Measurements from ENCODE around the gene FPR2.

FPR2 gene

DNA sequence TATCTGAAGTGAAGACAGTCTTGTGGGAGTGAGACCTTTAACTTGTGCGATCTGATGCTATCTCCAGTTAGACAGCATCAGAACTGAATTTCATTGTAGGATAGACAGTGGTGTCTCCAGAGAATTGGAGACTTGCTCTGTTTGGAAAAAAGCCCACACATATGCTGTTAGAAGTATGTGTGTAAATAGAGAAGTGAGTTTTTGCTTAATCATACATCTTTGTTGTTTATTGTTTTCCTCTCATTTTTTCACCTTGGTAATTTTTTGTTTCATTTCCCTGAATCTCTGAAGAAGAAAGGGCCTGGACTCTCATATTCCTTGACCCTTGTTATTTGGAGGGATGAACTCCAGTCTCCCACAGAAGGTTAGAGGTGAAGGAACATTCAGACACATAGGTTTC lies 55.7 kb downstream of the FPR2 start:
- H3K4me3 ChIP-seq (ENCODE audit: low read depth, low read length) = no peak overlapping the region
- no peak overlapping the region for H3K27ac ChIP-seq (ENCODE audit: extremely low read depth, low read depth, low read length)
- ChIA-PET CTCF (interaction anchor here (1.1 to 1.4 kb wide), 2 partner anchors 39 to 344 kb away, joined by 3 to 4 read pairs; no protein-coding TSS in a partner anchor), POLR2A (no interaction called here)
- H3K36me3 ChIP-seq (ENCODE audit: control insufficient read depth in 2 of 2, insufficient read depth in 1 of 2, low read length in 2 of 2) = no peaks in the 10 kb centered on the region
- no peaks in the 10 kb centered on the region for H3K9me3 ChIP-seq (ENCODE audit: control insufficient read depth, insufficient read depth, low read depth, low read length)
- TF ChIP-seq, protein P1, sequence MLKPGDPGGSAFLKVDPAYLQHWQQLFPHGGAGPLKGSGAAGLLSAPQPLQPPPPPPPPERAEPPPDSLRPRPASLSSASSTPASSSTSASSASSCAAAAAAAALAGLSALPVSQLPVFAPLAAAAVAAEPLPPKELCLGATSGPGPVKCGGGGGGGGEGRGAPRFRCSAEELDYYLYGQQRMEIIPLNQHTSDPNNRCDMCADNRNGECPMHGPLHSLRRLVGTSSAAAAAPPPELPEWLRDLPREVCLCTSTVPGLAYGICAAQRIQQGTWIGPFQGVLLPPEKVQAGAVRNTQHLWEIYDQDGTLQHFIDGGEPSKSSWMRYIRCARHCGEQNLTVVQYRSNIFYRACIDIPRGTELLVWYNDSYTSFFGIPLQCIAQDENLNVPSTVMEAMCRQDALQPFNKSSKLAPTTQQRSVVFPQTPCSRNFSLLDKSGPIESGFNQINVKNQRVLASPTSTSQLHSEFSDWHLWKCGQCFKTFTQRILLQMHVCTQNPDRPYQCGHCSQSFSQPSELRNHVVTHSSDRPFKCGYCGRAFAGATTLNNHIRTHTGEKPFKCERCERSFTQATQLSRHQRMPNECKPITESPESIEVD (tag by site-specific recombination; IDR thresholded peaks at IDR 0.05) = no peak
- TF ChIP-seq SP7 (tag by site-specific recombination; IDR thresholded peaks at IDR 0.05) (no peak), ZNF624 (tag by site-specific recombination; IDR thresholded peaks at IDR 0.05) (no peak), ZNF221 (tag by site-specific recombination; IDR thresholded peaks at IDR 0.05; ENCODE audit: borderline replicate concordance) (no peak), ZNF121 (tag by site-specific recombination; IDR thresholded peaks at IDR 0.05) (no peak), ZFP41 (tag by site-specific recombination; IDR thresholded peaks at IDR 0.05; ENCODE audit: borderline replicate concordance) (no peak), ZNF366 (tag by site-specific recombination; conservative IDR thresholded peaks at IDR 0.05) (no peak), GFI1B (tag by site-specific recombination; IDR thresholded peaks at IDR 0.05) (no peak), ZBTB7A (tag by site-specific recombination; IDR thresholded peaks at IDR 0.05; ENCODE audit: low read depth) (no peak), ZNF501 (tag by site-specific recombination; IDR thresholded peaks at IDR 0.05) (no peak), ZNF433 (tag by site-specific recombination; IDR thresholded peaks at IDR 0.05; ENCODE audit: low read depth) (no peak), ZBTB8A (tag by site-specific recombination; IDR thresholded peaks at IDR 0.05) (no peak), SP2 (tag by site-specific recombination; IDR thresholded peaks at IDR 0.05) (no peak), ZIC2 (tag by site-specific recombination; IDR thresholded peaks at IDR 0.05) (no peak), ZNF416 (tag by site-specific recombination; IDR thresholded peaks at IDR 0.05) (no peak), ZNF558 (tag by site-specific recombination; IDR thresholded peaks at IDR 0.05) (no peak), PBX3 (CRISPR knock-in tag; IDR thresholded peaks at IDR 0.05) (no peak), ZBTB26 (tag by site-specific recombination; optimal IDR thresholded peaks at IDR 0.05) (no peak), ZNF114 (tag by site-specific recombination; IDR thresholded peaks at IDR 0.05) (no peak)
- TF ChIP-seq, protein P2, sequence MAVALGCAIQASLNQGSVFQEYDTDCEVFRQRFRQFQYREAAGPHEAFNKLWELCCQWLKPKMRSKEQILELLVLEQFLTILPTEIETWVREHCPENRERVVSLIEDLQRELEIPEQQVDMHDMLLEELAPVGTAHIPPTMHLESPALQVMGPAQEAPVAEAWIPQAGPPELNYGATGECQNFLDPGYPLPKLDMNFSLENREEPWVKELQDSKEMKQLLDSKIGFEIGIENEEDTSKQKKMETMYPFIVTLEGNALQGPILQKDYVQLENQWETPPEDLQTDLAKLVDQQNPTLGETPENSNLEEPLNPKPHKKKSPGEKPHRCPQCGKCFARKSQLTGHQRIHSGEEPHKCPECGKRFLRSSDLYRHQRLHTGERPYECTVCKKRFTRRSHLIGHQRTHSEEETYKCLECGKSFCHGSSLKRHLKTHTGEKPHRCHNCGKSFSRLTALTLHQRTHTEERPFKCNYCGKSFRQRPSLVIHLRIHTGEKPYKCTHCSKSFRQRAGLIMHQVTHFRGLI (tag by site-specific recombination; IDR thresholded peaks at IDR 0.05) = no peak
- H3K4me1 ChIP-seq (ENCODE audit: control insufficient read depth, insufficient read depth, low read length) = no peaks in the 10 kb centered on the region

GRCh38 chr19:51820011-51820410 lies 59.0 kb downstream of the FPR2 start:
- CTCF ChIA-PET = no interaction called here
- no peak overlapping the region for H3K27ac ChIP-seq (ENCODE audit: extremely low read depth, low read depth, low read length)
- POLR2A ChIA-PET = no interaction called here
- H3K36me3 ChIP-seq (ENCODE audit: control insufficient read depth in 2 of 2, insufficient read depth in 1 of 2, low read length in 2 of 2) = no peaks in the 10 kb centered on the region
- H3K4me1 ChIP-seq (ENCODE audit: control insufficient read depth, insufficient read depth, low read length) = no peaks in the 10 kb centered on the region
- H3K9me3 ChIP-seq (ENCODE audit: control insufficient read depth, insufficient read depth, low read depth, low read length) = no peaks in the 10 kb centered on the region; the same call in 1 of the 2 replicates
- no peak overlapping the region for H3K4me3 ChIP-seq (ENCODE audit: low read depth, low read length)
- no peak for TF ChIP-seq ZNF416 (tag by site-specific recombination; IDR thresholded peaks at IDR 0.05)
- TF ChIP-seq SCRT1 (tag by site-specific recombination; IDR thresholded peaks at IDR 0.05; ENCODE audit: borderline replicate concordance) = no peak
- TF ChIP-seq MYNN (tag by site-specific recombination; IDR thresholded peaks at IDR 0.05; ENCODE audit: borderline replicate concordance) = no peak
- no peak for TF ChIP-seq TCF7L2 (IDR thresholded peaks at IDR 0.05; ENCODE audit: borderline replicate concordance, low read depth, low read length)
- TF ChIP-seq ZNF677 (tag by site-specific recombination; IDR thresholded peaks at IDR 0.05) = no peak
- TF ChIP-seq, protein P3, sequence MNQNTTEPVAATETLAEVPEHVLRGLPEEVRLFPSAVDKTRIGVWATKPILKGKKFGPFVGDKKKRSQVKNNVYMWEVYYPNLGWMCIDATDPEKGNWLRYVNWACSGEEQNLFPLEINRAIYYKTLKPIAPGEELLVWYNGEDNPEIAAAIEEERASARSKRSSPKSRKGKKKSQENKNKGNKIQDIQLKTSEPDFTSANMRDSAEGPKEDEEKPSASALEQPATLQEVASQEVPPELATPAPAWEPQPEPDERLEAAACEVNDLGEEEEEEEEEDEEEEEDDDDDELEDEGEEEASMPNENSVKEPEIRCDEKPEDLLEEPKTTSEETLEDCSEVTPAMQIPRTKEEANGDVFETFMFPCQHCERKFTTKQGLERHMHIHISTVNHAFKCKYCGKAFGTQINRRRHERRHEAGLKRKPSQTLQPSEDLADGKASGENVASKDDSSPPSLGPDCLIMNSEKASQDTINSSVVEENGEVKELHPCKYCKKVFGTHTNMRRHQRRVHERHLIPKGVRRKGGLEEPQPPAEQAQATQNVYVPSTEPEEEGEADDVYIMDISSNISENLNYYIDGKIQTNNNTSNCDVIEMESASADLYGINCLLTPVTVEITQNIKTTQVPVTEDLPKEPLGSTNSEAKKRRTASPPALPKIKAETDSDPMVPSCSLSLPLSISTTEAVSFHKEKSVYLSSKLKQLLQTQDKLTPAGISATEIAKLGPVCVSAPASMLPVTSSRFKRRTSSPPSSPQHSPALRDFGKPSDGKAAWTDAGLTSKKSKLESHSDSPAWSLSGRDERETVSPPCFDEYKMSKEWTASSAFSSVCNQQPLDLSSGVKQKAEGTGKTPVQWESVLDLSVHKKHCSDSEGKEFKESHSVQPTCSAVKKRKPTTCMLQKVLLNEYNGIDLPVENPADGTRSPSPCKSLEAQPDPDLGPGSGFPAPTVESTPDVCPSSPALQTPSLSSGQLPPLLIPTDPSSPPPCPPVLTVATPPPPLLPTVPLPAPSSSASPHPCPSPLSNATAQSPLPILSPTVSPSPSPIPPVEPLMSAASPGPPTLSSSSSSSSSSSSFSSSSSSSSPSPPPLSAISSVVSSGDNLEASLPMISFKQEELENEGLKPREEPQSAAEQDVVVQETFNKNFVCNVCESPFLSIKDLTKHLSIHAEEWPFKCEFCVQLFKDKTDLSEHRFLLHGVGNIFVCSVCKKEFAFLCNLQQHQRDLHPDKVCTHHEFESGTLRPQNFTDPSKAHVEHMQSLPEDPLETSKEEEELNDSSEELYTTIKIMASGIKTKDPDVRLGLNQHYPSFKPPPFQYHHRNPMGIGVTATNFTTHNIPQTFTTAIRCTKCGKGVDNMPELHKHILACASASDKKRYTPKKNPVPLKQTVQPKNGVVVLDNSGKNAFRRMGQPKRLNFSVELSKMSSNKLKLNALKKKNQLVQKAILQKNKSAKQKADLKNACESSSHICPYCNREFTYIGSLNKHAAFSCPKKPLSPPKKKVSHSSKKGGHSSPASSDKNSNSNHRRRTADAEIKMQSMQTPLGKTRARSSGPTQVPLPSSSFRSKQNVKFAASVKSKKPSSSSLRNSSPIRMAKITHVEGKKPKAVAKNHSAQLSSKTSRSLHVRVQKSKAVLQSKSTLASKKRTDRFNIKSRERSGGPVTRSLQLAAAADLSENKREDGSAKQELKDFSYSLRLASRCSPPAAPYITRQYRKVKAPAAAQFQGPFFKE (tag by site-specific recombination; IDR thresholded peaks at IDR 0.05; ENCODE audit: borderline replicate concordance) = no peak
- no peak for TF ChIP-seq ZNF140 (tag by site-specific recombination; IDR thresholded peaks at IDR 0.05)

All from HEK293 (cell line).